K562 (cell line): ENCODE data around the gene KRIT1. TPM values are rescaled to one million over a fixed set of nuclear protein-coding genes. Genes with fewer than 3 reads are reported as not detected.
"Not testable (repeated sequence)": the region's sequence is repeated elsewhere in the genome, so short reads cannot be mapped to it uniquely, and the experiment has no call there.

Experiments
- ATAC-seq: fragments of 200-7000 bp; cut with Tn5 transposase; 3 replicates; pipeline ENCODE4 v1.9.1; 2020; ENCODE audit warnings: moderate library complexity
- BruUV-seq: library from RNA; stranded (reverse); fragments of 400-500 nt; replicated peaks from 2 replicates; lab custom pipeline; 2021; lab: Mats Ljungman, UMichigan
- CTCF ChIA-PET: fragments of 300-600 bp; formaldehyde crosslinking; extraction: SDS; loops from one replicate; lab custom pipeline; 2021; ENCODE audit warnings: low intra/inter-chr PET ratio; lab: Yijun Ruan, JAX
- POLR2A ChIA-PET: fragments of 300-600, 350-650 bp; sonication (Branson Sonifier 250); formaldehyde crosslinking; extraction: SDS; loops from one replicate; lab custom pipeline; 2021; ENCODE audit warnings: antibody characterized with exemption, inconsistent platforms; lab: Yijun Ruan, JAX
- DNase-seq, 4 experiments: peaks; one replicate each; pipeline versions ENCODE4 v3.0.0 to v3.0.0-alpha.2; 2011 to 2018; ENCODE audit warnings: low spot score in 3 of 4, mixed read lengths in 3 of 4; ENCODE audit errors: extremely low read depth in 1 of 4
- FAIRE-seq: peaks from 2 replicates; lab custom pipeline; 2011; peaks lifted over from hg19 to GRCh38; lab: Jason Lieb, UNC
- H2AFZ ChIP-seq: 2 replicates; pipeline ENCODE4 v1.6.0; 2011; ENCODE audit warnings: low read depth, low read length, control low read depth, inconsistent platforms
- H3K27ac ChIP-seq: fragments of 200-600 bp; 3 replicates; pipeline ENCODE4 v1.8.0; 2011; ENCODE audit warnings: low read depth, mild to moderate bottlenecking, control low read depth, inconsistent platforms, low read length, moderate library complexity, mixed read lengths; ENCODE audit errors: extremely low read depth
- H3K27me3 ChIP-seq, 2 experiments: fragments of 300-600 bp in 1 of 2; 2 replicates in 1 of 2; 3 replicates in 1 of 2; pipeline versions ENCODE4 v1.6.0 to v1.8.0; 2011; ENCODE audit warnings: inconsistent platforms in 2 of 2, low read length in 2 of 2, mild to moderate bottlenecking in 1 of 2, mixed read lengths in 1 of 2, moderate library complexity in 1 of 2; ENCODE audit not compliant: control insufficient read depth in 2 of 2, insufficient read depth in 2 of 2
- H3K36me3 ChIP-seq: fragments of 300-600 bp; 3 replicates; pipeline ENCODE4 v1.8.0; 2011; ENCODE audit warnings: mild to moderate bottlenecking, low read length, inconsistent platforms; ENCODE audit not compliant: control insufficient read depth, insufficient read depth
- H3K4me1 ChIP-seq, 2 experiments: fragments of 200-600 bp in 1 of 2; replicated peaks in 1 of 2; 2 replicates in 1 of 2; 3 replicates in 1 of 2; pipeline versions ENCODE4 v1.5.1 to v1.8.0; 2011; ENCODE audit warnings: inconsistent platforms in 2 of 2, low read length in 2 of 2, mild to moderate bottlenecking in 1 of 2, mixed read lengths in 1 of 2, moderate library complexity in 1 of 2; ENCODE audit not compliant: control insufficient read depth in 2 of 2, insufficient read depth in 2 of 2
- H3K4me2 ChIP-seq: 2 replicates; pipeline ENCODE4 v1.6.1; 2011; ENCODE audit warnings: low read length, control low read depth, inconsistent platforms, mixed read lengths; ENCODE audit not compliant: insufficient read depth
- H3K4me3 ChIP-seq: fragments of 200-600 bp; sonication (generic), shearing (Covaris generic); 2 replicates; pipeline ENCODE4 v1.5.1; 2016; ENCODE audit warnings: control low read depth, inconsistent platforms
- H3K79me2 ChIP-seq: fragments of 200-600 bp; 3 replicates; pipeline ENCODE4 v1.8.0; 2011; ENCODE audit warnings: low read length, inconsistent platforms; ENCODE audit not compliant: control insufficient read depth, insufficient read depth
- H3K9ac ChIP-seq, 2 experiments: 2 replicates each; pipeline versions ENCODE4 v1.6.0 to v1.6.1; 2011; ENCODE audit warnings: low read depth in 2 of 2, low read length in 2 of 2, control low read depth in 1 of 2, inconsistent platforms in 1 of 2, mild to moderate bottlenecking in 1 of 2, mixed read lengths in 1 of 2; ENCODE audit not compliant: insufficient read depth in 1 of 2
- H3K9me1 ChIP-seq: one replicate; pipeline ENCODE4 v1.6.0; 2011; ENCODE audit warnings: inconsistent platforms, mild to moderate bottlenecking, low read length, moderate library complexity; ENCODE audit not compliant: control insufficient read depth, insufficient read depth
- H3K9me3 ChIP-seq: replicated peaks from 2 replicates; pipeline ENCODE4 v1.5.1; 2011; ENCODE audit warnings: low read depth, low read length, inconsistent platforms; ENCODE audit not compliant: control insufficient read depth, insufficient read depth
- H4K20me1 ChIP-seq: replicated peaks from 2 replicates; pipeline ENCODE4 v1.6.1; 2011; ENCODE audit warnings: low read length, inconsistent platforms, mixed read lengths; ENCODE audit not compliant: control insufficient read depth, insufficient read depth
- U2AF2 ChIP-seq: fragments of 200-400 bp; formaldehyde crosslinking; optimal IDR thresholded peaks from 2 replicates; pipeline ENCODE3; 2017; ENCODE audit warnings: low read depth, mild to moderate bottlenecking, low read length
- ZNF239 ChIP-seq: fragments of 250-450 bp; sonication (Bioruptor Pico); IDR thresholded peaks from 2 replicates; pipeline ENCODE4 v1.4.0; 2020; ENCODE audit warnings: mild to moderate bottlenecking
- WGBS: fragments of 100-300 bp; shearing (Covaris generic); methylation state at CpG from one replicate; pipeline ENCODE4 v1.1.6; 2016; ENCODE audit warnings: low coverage, mixed read lengths; ENCODE audit not compliant: insufficient coverage; ENCODE audit errors: missing lambda C conversion rate; 5-methylcytosine and 5-hydroxymethylcytosine counted together
- in situ Hi-C: fragments of 300-500 bp; cut with MboI; formaldehyde crosslinking; loops from 4 replicates; pipeline ENCODE4 v1.15.0; 2018; ENCODE audit warnings: inconsistent platforms, mixed read lengths
- intact Hi-C: fragments of 100-400 bp; cut with micrococcal nuclease; formaldehyde crosslinking; loops from 2 replicates; pipeline ENCODE4 v1.14.2; 2022
- polyA plus RNA-seq, 8 experiments: library from polyadenylated mRNA; depleted of rRNA in 4 of 8; stranded (reverse) in 5 of 8; unstranded in 3 of 8; fragments of >200 nt; fragmentation: Nextera tagmentation in 2 of 8; fragmentation: Illumina TruSeq in 1 of 8; extraction: Ambion mirVana in 2 of 8; extraction: Trizol in 1 of 8; gene quantifications; 2 replicates each; pipeline versions ENCODE4 v1.2.1 to v1.2.3, GENCODE V29; 2011 to 2014; ENCODE audit warnings: inconsistent platforms in 1 of 8, missing spikeins in 1 of 8
- total RNA-seq, 7 experiments: library from RNA; depleted of rRNA in 6 of 7; stranded (reverse); fragments of >200 nt in 6 of 7; fragmentation: Illumina TruSeq in 2 of 7; extraction: Trizol in 2 of 7; gene quantifications; 2 replicates each; pipeline versions ENCODE4 v1.2.1 to v1.2.3, GENCODE V29; 2011 to 2021; ENCODE audit warnings: low replicate concordance in 1 of 7

Gene KRIT1
- total and polyA plus RNA-seq, 9 of the 15 experiments (the other 6 are each of a cell fraction or from before 2014, with no cell fraction given): 21.5 to 81.4 (median 55.9) TPM

DNA sequence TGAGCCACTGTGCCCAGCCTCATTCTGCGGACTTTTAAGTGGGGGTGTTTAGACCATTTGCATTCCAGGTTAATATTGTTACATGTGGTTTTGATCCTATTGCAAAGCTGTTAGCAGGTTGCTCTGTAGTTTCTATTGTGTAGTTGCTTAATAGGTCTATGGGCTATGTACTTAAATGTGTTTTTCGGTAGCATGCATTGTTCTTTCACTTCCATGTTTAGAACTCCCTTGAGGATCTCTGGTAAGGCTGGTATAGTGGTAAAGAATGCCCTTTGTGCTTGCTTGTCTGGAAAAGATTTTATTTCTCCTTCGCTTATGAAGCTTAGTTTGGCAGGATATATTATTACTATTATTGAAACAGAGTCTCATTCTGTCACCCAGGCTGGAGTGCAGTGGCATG, 53.4 kb downstream of the KRIT1 start:
- no TSS peak for BruUV-seq
- CTCF ChIA-PET: no interaction called here
- Histone ChIP-seq H4K20me1 (no peaks in the 10 kb centered on the region), H3K4me3 (no peak overlapping the region), H3K36me3 (peaks cover 10% of the 10 kb centered on the region), H3K9me3 (peaks cover 20% of the 10 kb centered on the region), H3K4me1 (no peaks in the 10 kb centered on the region)
- TF ChIP-seq U2AF2 (no peak), ZNF239 (no peak)
- TF ChIP-seq, all 486 proteins: peak for 0
- Histone ChIP-seq H3K4me2 (no peak overlapping the region), H3K9ac (no peak overlapping the region), H3K79me2 (no peaks in the 10 kb centered on the region), H3K27me3 (no peaks in the 10 kb centered on the region), H3K27ac (no peak overlapping the region), H3K9me1 (no peaks in the 10 kb centered on the region), H2AFZ (no peak overlapping the region)
- WGBS: 100% methylated on average over 3 of the region's 3 CpGs
- DNase-seq: no peak
- in situ Hi-C loops (no loop called here), intact Hi-C loops (no loop called here)
- POLR2A ChIA-PET: no interaction called here
- no peak for FAIRE-seq
- no peak for ATAC-seq

GRCh38 chr7:92189246-92189645, 56.5 kb downstream of the KRIT1 start:
- H3K27ac ChIP-seq, H3K4me2 ChIP-seq, H3K79me2 ChIP-seq, DNase-seq, in situ Hi-C loops, H4K20me1 ChIP-seq, BruUV-seq, FAIRE-seq, H3K4me1 ChIP-seq, CTCF ChIA-PET, H2AFZ ChIP-seq, H3K9me1 ChIP-seq, H3K4me3 ChIP-seq, POLR2A ChIA-PET, ATAC-seq, H3K36me3 ChIP-seq, H3K9ac ChIP-seq, H3K27me3 ChIP-seq, intact Hi-C loops: not testable (repeated sequence)
- H3K9me3 ChIP-seq: peaks cover 18% of the 10 kb centered on the region
- 91% methylated on average over 9 of the region's 15 CpGs for WGBS
